SK-N-SH treated with all-trans-retinoic acid at 6 μM for 48 hours (cell line): Measurements from ENCODE around the gene CRAT.

Source experiments
- ATAC-seq: fragments of 200-7000 bp; cut with Tn5 transposase; 3 replicates; pipeline ENCODE4 v1.9.1; 2020; ENCODE audit warnings: mild to moderate bottlenecking, moderate library complexity
- ARNTL ChIP-seq: fragments of 450-650 bp; formaldehyde crosslinking; IDR thresholded peaks from 2 replicates; pipeline ENCODE4 v1.5.0; 2020; ENCODE audit warnings: low read depth, mild to moderate bottlenecking, moderate library complexity, borderline replicate concordance
- CSDC2 ChIP-seq: fragments of 250-450 bp; sonication (Bioruptor Pico); IDR thresholded peaks from 2 replicates; pipeline ENCODE4 v1.5.0; 2020; ENCODE audit warnings: mild to moderate bottlenecking, moderate library complexity
- ESRRG ChIP-seq: fragments of 250-450 bp; sonication (Bioruptor Pico); IDR thresholded peaks from 2 replicates; pipeline ENCODE4 v1.6.1; 2021; ENCODE audit warnings: mild to moderate bottlenecking
- GLIS3 ChIP-seq: fragments of 250-450 bp; sonication (Bioruptor Pico); IDR thresholded peaks from 2 replicates; pipeline ENCODE4 v1.5.0; 2020; ENCODE audit warnings: mild to moderate bottlenecking, moderate library complexity
- ISL1 ChIP-seq: fragments of 250-450 bp; sonication (Bioruptor Pico); IDR thresholded peaks from 2 replicates; pipeline ENCODE4 v2.1.2; 2022; ENCODE audit warnings: mild to moderate bottlenecking, moderate library complexity
- OSR1 ChIP-seq: fragments of 250-450 bp; sonication (Bioruptor Pico); IDR thresholded peaks from 2 replicates; pipeline ENCODE4 v1.8.0; 2022; ENCODE audit warnings: moderate library complexity, mild to moderate bottlenecking, inconsistent platforms
- PATZ1 ChIP-seq: fragments of 250-450 bp; sonication (Bioruptor Pico); IDR thresholded peaks from 2 replicates; pipeline ENCODE4 v1.8.0; 2020; ENCODE audit warnings: mild to moderate bottlenecking, moderate library complexity, borderline replicate concordance
- POU6F1 ChIP-seq: fragments of 250-450 bp; sonication (Bioruptor Pico); IDR thresholded peaks from 2 replicates; pipeline ENCODE4 v1.8.0; 2021; ENCODE audit warnings: low read depth, mild to moderate bottlenecking, moderate library complexity, borderline replicate concordance
- PPARA ChIP-seq: fragments of 250-450 bp; sonication (Bioruptor Pico); IDR thresholded peaks from 2 replicates; pipeline ENCODE4 v1.5.0; 2020; ENCODE audit warnings: mild to moderate bottlenecking, borderline replicate concordance
- RARB ChIP-seq: fragments of 250-450 bp; sonication (Bioruptor Pico); IDR thresholded peaks from 2 replicates; pipeline ENCODE4 v1.8.0; 2021; ENCODE audit warnings: mild to moderate bottlenecking, moderate library complexity
- TOX ChIP-seq: fragments of 250-450 bp; sonication (Bioruptor Pico); IDR thresholded peaks from 2 replicates; pipeline ENCODE4 v1.8.0; 2021; ENCODE audit warnings: mild to moderate bottlenecking, moderate library complexity, borderline replicate concordance
- ZC3H10 ChIP-seq: fragments of 250-450 bp; sonication (Bioruptor Pico); IDR thresholded peaks from 2 replicates; pipeline ENCODE4 v1.5.1; 2021; ENCODE audit warnings: mild to moderate bottlenecking, moderate library complexity
- ZFP3 ChIP-seq: fragments of 250-450 bp; sonication (Bioruptor Pico); IDR thresholded peaks from 2 replicates; pipeline ENCODE4 v1.5.0; 2020; ENCODE audit warnings: mild to moderate bottlenecking, moderate library complexity
- ZFP30 ChIP-seq: fragments of 450-650 bp; formaldehyde crosslinking; IDR thresholded peaks from 2 replicates; pipeline ENCODE4 v1.5.0; 2022; ENCODE audit warnings: mild to moderate bottlenecking, moderate library complexity
- ZNF565 ChIP-seq: fragments of 450-650 bp; formaldehyde crosslinking; conservative IDR thresholded peaks from 2 replicates; pipeline ENCODE4 v1.5.0; 2020; ENCODE audit warnings: low read depth, mild to moderate bottlenecking, moderate library complexity
- ZNF70 ChIP-seq: fragments of 450-650 bp; formaldehyde crosslinking; IDR thresholded peaks from 2 replicates; pipeline ENCODE4 v1.5.0; 2020; ENCODE audit warnings: mild to moderate bottlenecking, moderate library complexity
- ZNF8 ChIP-seq: fragments of 450-650 bp; formaldehyde crosslinking; IDR thresholded peaks from 2 replicates; pipeline ENCODE4 v1.5.0; 2020; ENCODE audit warnings: mild to moderate bottlenecking, moderate library complexity
- TF ChIP-seq, protein P1 (sequence below): fragments of 250-450 bp; sonication (Bioruptor Pico); IDR thresholded peaks from 2 replicates; pipeline ENCODE4 v1.5.1; 2020; ENCODE audit warnings: low read depth, mild to moderate bottlenecking, moderate library complexity
- TF ChIP-seq, protein P2 (sequence below): fragments of 250-450 bp; sonication (Bioruptor Pico); IDR thresholded peaks from 2 replicates; pipeline ENCODE4 v1.5.0; 2020; ENCODE audit warnings: mild to moderate bottlenecking, moderate library complexity

Gene CRAT

DNA sequence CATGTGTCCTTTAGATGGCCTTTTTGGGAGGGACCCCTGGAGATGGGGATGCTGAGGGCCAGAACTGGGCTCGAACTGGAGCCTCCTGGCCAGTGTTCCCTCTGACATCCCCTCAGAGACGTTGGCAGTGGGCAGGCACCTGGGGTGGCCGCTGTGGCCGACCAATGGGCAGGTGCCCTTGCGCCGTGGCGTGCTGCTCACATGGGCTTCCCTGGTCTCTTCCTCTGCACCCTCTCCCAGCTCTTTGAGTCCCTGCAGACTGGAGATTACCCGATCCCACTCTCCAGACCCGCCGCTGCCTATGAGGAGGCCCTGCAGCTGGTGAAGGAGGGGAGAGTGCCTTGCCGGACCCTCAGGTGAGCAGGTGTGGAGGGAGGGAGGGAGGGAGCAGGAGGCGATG is 49.6 kb downstream of the CRAT start:
- no peak for ATAC-seq
- TF ChIP-seq PATZ1 (CRISPR knock-in tag) (no peak), POU6F1 (CRISPR knock-in tag) (no peak), TOX (no peak), PPARA (CRISPR knock-in tag) (no peak), ZC3H10 (no peak), ZNF8 (CRISPR knock-in tag) (no peak), ESRRG (CRISPR knock-in tag) (no peak), RARB (CRISPR knock-in tag) (no peak), ZFP3 (CRISPR knock-in tag) (no peak)
- TF ChIP-seq, protein P1, sequence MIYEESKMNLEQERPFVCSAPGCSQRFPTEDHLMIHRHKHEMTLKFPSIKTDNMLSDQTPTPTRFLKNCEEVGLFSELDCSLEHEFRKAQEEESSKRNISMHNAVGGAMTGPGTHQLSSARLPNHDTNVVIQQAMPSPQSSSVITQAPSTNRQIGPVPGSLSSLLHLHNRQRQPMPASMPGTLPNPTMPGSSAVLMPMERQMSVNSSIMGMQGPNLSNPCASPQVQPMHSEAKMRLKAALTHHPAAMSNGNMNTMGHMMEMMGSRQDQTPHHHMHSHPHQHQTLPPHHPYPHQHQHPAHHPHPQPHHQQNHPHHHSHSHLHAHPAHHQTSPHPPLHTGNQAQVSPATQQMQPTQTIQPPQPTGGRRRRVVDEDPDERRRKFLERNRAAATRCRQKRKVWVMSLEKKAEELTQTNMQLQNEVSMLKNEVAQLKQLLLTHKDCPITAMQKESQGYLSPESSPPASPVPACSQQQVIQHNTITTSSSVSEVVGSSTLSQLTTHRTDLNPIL (CRISPR knock-in tag), result no peak

DNA sequence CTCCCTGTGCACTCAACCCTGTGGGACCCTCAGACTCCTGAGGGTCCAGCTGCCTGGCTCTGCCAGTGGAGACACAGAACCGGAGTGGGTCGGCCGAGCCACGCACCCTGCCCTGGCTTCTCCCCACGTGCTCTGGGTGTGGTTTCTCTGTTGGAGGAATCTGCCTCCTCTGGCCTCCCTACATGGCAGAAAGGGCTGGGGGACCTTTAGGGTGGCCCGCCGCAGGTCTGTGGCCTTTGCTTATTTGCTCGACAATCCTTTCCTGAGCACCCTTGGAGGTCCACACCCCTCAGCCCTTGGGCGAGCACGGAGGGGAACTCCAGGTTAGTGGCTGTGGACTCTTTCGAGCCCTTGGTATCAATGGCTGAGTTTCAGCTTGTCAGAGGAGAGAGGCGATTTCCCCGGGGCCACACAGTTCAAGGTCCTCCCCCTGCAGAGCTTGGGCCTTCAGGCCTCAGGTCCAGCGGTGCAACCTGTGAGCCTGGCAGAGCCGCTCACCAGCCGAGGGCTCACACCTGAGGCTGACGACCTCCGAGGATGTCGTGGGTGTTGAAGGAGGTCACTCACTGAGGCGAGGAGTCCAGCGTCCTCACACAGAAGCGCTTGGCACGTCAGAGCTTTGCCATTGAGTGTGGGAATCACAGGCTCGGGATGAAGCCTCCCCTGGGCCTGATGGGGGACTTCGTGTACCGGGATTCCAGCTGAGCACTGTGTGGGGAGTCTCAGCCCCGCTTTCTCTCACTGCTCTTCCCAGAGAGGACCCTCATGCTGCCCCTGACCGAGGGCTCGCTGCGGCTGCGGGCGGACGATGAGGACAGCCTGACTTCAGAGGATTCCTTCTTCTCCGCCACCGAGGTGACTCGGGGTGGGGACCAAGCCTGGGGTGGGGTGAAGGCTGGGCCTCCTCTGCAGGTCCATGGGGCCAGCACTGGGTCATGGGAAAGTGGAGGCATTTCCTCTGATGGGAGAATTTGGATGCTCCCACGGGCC is 50.5 kb downstream of the CRAT start:
- ATAC-seq, result no peak
- no peak for TF ChIP-seq GLIS3 (CRISPR knock-in tag)
- no peak for TF ChIP-seq PPARA (CRISPR knock-in tag)
- TF ChIP-seq OSR1 (CRISPR knock-in tag), result no peak
- TF ChIP-seq CSDC2 (CRISPR knock-in tag), result no peak
- no peak for TF ChIP-seq RARB (CRISPR knock-in tag)
- TF ChIP-seq, protein P2, sequence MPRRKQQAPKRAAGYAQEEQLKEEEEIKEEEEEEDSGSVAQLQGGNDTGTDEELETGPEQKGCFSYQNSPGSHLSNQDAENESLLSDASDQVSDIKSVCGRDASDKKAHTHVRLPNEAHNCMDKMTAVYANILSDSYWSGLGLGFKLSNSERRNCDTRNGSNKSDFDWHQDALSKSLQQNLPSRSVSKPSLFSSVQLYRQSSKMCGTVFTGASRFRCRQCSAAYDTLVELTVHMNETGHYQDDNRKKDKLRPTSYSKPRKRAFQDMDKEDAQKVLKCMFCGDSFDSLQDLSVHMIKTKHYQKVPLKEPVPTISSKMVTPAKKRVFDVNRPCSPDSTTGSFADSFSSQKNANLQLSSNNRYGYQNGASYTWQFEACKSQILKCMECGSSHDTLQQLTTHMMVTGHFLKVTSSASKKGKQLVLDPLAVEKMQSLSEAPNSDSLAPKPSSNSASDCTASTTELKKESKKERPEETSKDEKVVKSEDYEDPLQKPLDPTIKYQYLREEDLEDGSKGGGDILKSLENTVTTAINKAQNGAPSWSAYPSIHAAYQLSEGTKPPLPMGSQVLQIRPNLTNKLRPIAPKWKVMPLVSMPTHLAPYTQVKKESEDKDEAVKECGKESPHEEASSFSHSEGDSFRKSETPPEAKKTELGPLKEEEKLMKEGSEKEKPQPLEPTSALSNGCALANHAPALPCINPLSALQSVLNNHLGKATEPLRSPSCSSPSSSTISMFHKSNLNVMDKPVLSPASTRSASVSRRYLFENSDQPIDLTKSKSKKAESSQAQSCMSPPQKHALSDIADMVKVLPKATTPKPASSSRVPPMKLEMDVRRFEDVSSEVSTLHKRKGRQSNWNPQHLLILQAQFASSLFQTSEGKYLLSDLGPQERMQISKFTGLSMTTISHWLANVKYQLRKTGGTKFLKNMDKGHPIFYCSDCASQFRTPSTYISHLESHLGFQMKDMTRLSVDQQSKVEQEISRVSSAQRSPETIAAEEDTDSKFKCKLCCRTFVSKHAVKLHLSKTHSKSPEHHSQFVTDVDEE (CRISPR knock-in tag), result no peak
- TF ChIP-seq PATZ1 (CRISPR knock-in tag), result no peak
- TF ChIP-seq, protein P1 (CRISPR knock-in tag), result no peak
- TF ChIP-seq ZFP30, result no peak
- no peak for TF ChIP-seq POU6F1 (CRISPR knock-in tag)
- TF ChIP-seq ZNF565 (CRISPR knock-in tag), result no peak
- TF ChIP-seq ISL1 (CRISPR knock-in tag), result no peak
- no peak for TF ChIP-seq ZC3H10
- TF ChIP-seq ESRRG (CRISPR knock-in tag), result no peak
- no peak for TF ChIP-seq ZFP3 (CRISPR knock-in tag)
- no peak for TF ChIP-seq ZNF70 (CRISPR knock-in tag)
- no peak for TF ChIP-seq TOX
- no peak for TF ChIP-seq ZNF8 (CRISPR knock-in tag)
- TF ChIP-seq ARNTL (CRISPR knock-in tag), result no peak
- TF ChIP-seq, all 23 proteins: peak for 0
